Esophagus muscularis mucosa (tissue), 4 donors: ENCODE results near the gene PLCG1. TPM values are rescaled to one million over a fixed set of nuclear protein-coding genes. Genes with fewer than 3 reads are reported as not detected.
"Not testable (repeated sequence)": the region's sequence is repeated elsewhere in the genome, so short reads cannot be mapped to it uniquely, and the experiment has no call there.

ENCODE experiments used
- DNase-seq: peaks from one replicate; pipeline ENCODE4 v3.0.0-alpha.2; 2017; ENCODE audit errors: extremely low spot score
- H3K27ac ChIP-seq, 4 donors: fragments of 200-600 bp; sonication (generic); replicated peaks in 1 of 4; 1 replicate in 3 of 4; 2 replicates in 1 of 4; pipeline ENCODE4 v1.5.1; 2016 to 2019; ENCODE audit warnings: mild to moderate bottlenecking in 1 of 4
- H3K27me3 ChIP-seq, 4 donors: fragments of 200-600 bp; sonication (generic); one replicate each; pipeline versions ENCODE4 v1.5.1 to v1.6.0; 2016 to 2019
- H3K36me3 ChIP-seq, 4 donors: fragments of 200-600 bp; sonication (generic); one replicate each; pipeline ENCODE4 v1.5.1; 2016 to 2019
- H3K4me1 ChIP-seq, 4 donors: fragments of 200-600 bp; sonication (generic); one replicate each; pipeline ENCODE4 v1.5.1; 2016 to 2019
- H3K4me3 ChIP-seq, 4 donors: fragments of 200-600 bp; sonication (generic); 1 replicate in 2 of 4; 2 replicates in 2 of 4; pipeline ENCODE4 v1.5.1; 2016 to 2019; ENCODE audit warnings: mild to moderate bottlenecking in 4 of 4, moderate library complexity in 1 of 4
- H3K9me3 ChIP-seq, 4 donors: fragments of 200-600 bp; sonication (generic); 1 replicate in 3 of 4; 2 replicates in 1 of 4; pipeline ENCODE4 v1.5.1; 2016 to 2019
- CTCF ChIP-seq, 3 experiments: fragments of 200-600 bp in 2 of 3; fragments of 450-650 bp in 1 of 3; sonication (generic) in 2 of 3; IDR thresholded peaks; one replicate each; pipeline ENCODE4 v1.5.1; 2017 to 2019; ENCODE audit warnings: antibody characterized with exemption in 3 of 3, mild to moderate bottlenecking in 2 of 3, moderate library complexity in 1 of 3
- EP300 ChIP-seq: sonication (generic); formaldehyde crosslinking; IDR thresholded peaks from one replicate; pipeline ENCODE4 v1.6.1; 2017; ENCODE audit warnings: antibody characterized with exemption
- POLR2A ChIP-seq: fragments of 450-650 bp; IDR thresholded peaks from one replicate; pipeline ENCODE4 v1.6.1; 2017; ENCODE audit warnings: antibody characterized with exemption, moderate library complexity, mild to moderate bottlenecking, low read depth
- POLR2AphosphoS5 ChIP-seq, 2 donors: sonication (generic); formaldehyde crosslinking; IDR thresholded peaks; one replicate each; pipeline ENCODE4 v1.6.1; 2017; ENCODE audit warnings: antibody characterized with exemption in 2 of 2
- WGBS: methylation state at CpG from one replicate; pipeline ENCODE4 v1.1.5; 2018; 5-methylcytosine and 5-hydroxymethylcytosine counted together
- intact Hi-C: fragments of 100-400 bp; cut with DNase I; formaldehyde crosslinking; loops from one replicate; pipeline ENCODE4 v1.15.1; 2023
- total RNA-seq, 4 donors: library from RNA; depleted of rRNA; stranded (reverse); fragments of >200 nt; gene quantifications; one replicate each; pipeline versions ENCODE4 v1.1.0 to v1.2.1, GENCODE V29; 2016

The PLCG1 gene
- total RNA-seq, 4 donors from 2014 or later, result 68.4 to 119 (median 82.5) TPM

- Histone ChIP-seq H3K9me3 (no peaks in the 10 kb centered on the region), H3K4me3 (no peak overlapping the region), H3K4me1 (no peaks in the 10 kb centered on the region), H3K27me3 (no peaks in the 10 kb centered on the region), H3K36me3 (peaks cover 17 to 52% (median 46%) of the 10 kb centered on the region in 4 donors), H3K27ac (peak overlapping the region in 1 of 4 donors; percentile 18)
- intact Hi-C loops, result no loop called here
- peak; percentile 87 for DNase-seq
- TF ChIP-seq CTCF (IDR thresholded peaks at IDR 0.05) (no peak), POLR2A (no peak), POLR2AphosphoS5 (IDR thresholded peaks at IDR 0.05) (no peak), EP300 (no peak)
- 95% methylated on average over 3 of the region's 3 CpGs for whole genome bisulfite sequencing
These were observed 10.6 kb upstream of the PLCG1 start for GRCh38 chr20:41126719-41127118.

GRCh38 chr20:41128317-41128716, 9.0 kb upstream of the PLCG1 start:
- H3K4me1 ChIP-seq, H3K9me3 ChIP-seq, H3K27me3 ChIP-seq, DNase-seq, intact Hi-C loops, H3K4me3 ChIP-seq, H3K27ac ChIP-seq: not testable (repeated sequence)
- WGBS, result no CpG with 5 or more reads among the region's 3 CpGs
- peaks cover 7 to 36% (median 30%) of the 10 kb centered on the region in 4 donors for H3K36me3 ChIP-seq

GRCh38 chr20:41131594-41132387, 5.6 kb upstream of the PLCG1 start:
- no peaks in the 10 kb centered on the region for H3K27me3 ChIP-seq
- no peak for DNase-seq
- H3K27ac ChIP-seq, result no peak overlapping the region
- 80% methylated on average over 5 of the region's 5 CpGs for WGBS
- intact Hi-C loops, result no loop called here
- H3K4me3 ChIP-seq, result no peak overlapping the region
- no peaks in the 10 kb centered on the region for H3K9me3 ChIP-seq
- TF ChIP-seq POLR2AphosphoS5 (IDR thresholded peaks at IDR 0.05) (no peak), CTCF (IDR thresholded peaks at IDR 0.05) (no peak), EP300 (no peak), POLR2A (no peak)
- peaks cover 0 to 2% (median under 1%) of the 10 kb centered on the region in 4 donors for H3K36me3 ChIP-seq
- H3K4me1 ChIP-seq, result peaks cover 3 to 18% (median 15%) of the 10 kb centered on the region in 4 donors

GRCh38 chr20:41132388-41132775, 5.0 kb upstream of the PLCG1 start:
- H3K27me3 ChIP-seq, H3K36me3 ChIP-seq, H3K9me3 ChIP-seq, DNase-seq, H3K27ac ChIP-seq, H3K4me3 ChIP-seq, intact Hi-C loops: not testable (repeated sequence)
- WGBS, result 83% methylated on average over 9 of the region's 9 CpGs
- peaks cover 3 to 18% (median 15%) of the 10 kb centered on the region in 4 donors for H3K4me1 ChIP-seq

GRCh38 chr20:41133709-41134361, 3.5 kb upstream of the PLCG1 start:
- no peak overlapping the region for H3K27ac ChIP-seq
- DNase-seq, result no peak
- H3K27me3 ChIP-seq, result no peaks in the 10 kb centered on the region
- no peak overlapping the region for H3K4me3 ChIP-seq
- WGBS, result 94% methylated on average over 7 of the region's 7 CpGs
- H3K36me3 ChIP-seq, result no peaks in the 10 kb centered on the region
- intact Hi-C loops, result no loop called here
- peaks cover 4 to 30% (median 25%) of the 10 kb centered on the region in 4 donors for H3K4me1 ChIP-seq
- TF ChIP-seq POLR2AphosphoS5 (IDR thresholded peaks at IDR 0.05), result no peak
- no peak for TF ChIP-seq EP300
- TF ChIP-seq CTCF (IDR thresholded peaks at IDR 0.05), result no peak
- TF ChIP-seq POLR2A, result no peak
- no peaks in the 10 kb centered on the region for H3K9me3 ChIP-seq
